ENCODE measurements around the gene CFAP299. TPM values are rescaled to one million over a fixed set of nuclear protein-coding genes. Genes with fewer than 3 reads are reported as not detected.

Gene CFAP299
- total RNA-seq, 2 donors from 2014 or later: 0.17 TPM; not detected in 1

- Histone ChIP-seq H3K36me3 (no peaks in the 10 kb centered on the region), H3K27ac (no peak overlapping the region), H3K9me3 (no peaks in the 10 kb centered on the region), H3K4me1 (replicated peaks) (no peaks in the 10 kb centered on the region), H3K27me3 (replicated peaks; ENCODE audit: insufficient read depth) (no peaks in the 10 kb centered on the region), H3K4me3 (no peak overlapping the region)
- 83% methylated on average over 1 of the region's 1 CpG for WGBS
- intact Hi-C loops (cut with DNase I): no loop called here
- TF ChIP-seq POLR2A (IDR thresholded peaks at IDR 0.05) (no peak), CTCF (IDR thresholded peaks at IDR 0.05) (no peak)
- DNase-seq (ENCODE audit: low spot score): no peak
Observed at GRCh38 chr4:80446664-80447063, 111.1 kb downstream of the CFAP299 start.

GRCh38 chr4:80447493-80447892, 112.0 kb downstream of the CFAP299 start:
- Histone ChIP-seq H3K27ac (no peak overlapping the region), H3K4me1 (replicated peaks) (no peaks in the 10 kb centered on the region), H3K27me3 (replicated peaks; ENCODE audit: insufficient read depth) (no peaks in the 10 kb centered on the region), H3K36me3 (no peaks in the 10 kb centered on the region), H3K9me3 (no peaks in the 10 kb centered on the region), H3K4me3 (no peak overlapping the region)
- 95% methylated on average over 9 of the region's 9 CpGs for WGBS
- intact Hi-C loops (cut with DNase I): no loop called here
- TF ChIP-seq CTCF (IDR thresholded peaks at IDR 0.05) (no peak), POLR2AphosphoS5 (IDR thresholded peaks at IDR 0.05) (no peak), POLR2A (IDR thresholded peaks at IDR 0.05) (no peak)
- DNase-seq (ENCODE audit: low spot score): no peak

- Histone ChIP-seq H3K4me1 (replicated peaks) (no peaks in the 10 kb centered on the region), H3K27me3 (replicated peaks; ENCODE audit: insufficient read depth) (no peaks in the 10 kb centered on the region), H3K4me3 (no peak overlapping the region), H3K27ac (no peak overlapping the region), H3K9me3 (no peaks in the 10 kb centered on the region), H3K36me3 (no peaks in the 10 kb centered on the region)
- 53% methylated on average over 1 of the region's 1 CpG for WGBS
- TF ChIP-seq CTCF (IDR thresholded peaks at IDR 0.05) (no peak), POLR2A (IDR thresholded peaks at IDR 0.05) (no peak), POLR2AphosphoS5 (IDR thresholded peaks at IDR 0.05) (no peak)
- intact Hi-C loops (cut with DNase I): no loop called here
- DNase-seq (ENCODE audit: low spot score): no peak
Observed at GRCh38 chr4:80448056-80448455, 112.5 kb downstream of the CFAP299 start.

GRCh38 chr4:80452055-80452454, 116.5 kb downstream of the CFAP299 start:
- no peak for DNase-seq (ENCODE audit: low spot score)
- no peak for TF ChIP-seq POLR2AphosphoS5 (IDR thresholded peaks at IDR 0.05)
- TF ChIP-seq CTCF (IDR thresholded peaks at IDR 0.05): no peak
- TF ChIP-seq POLR2A (IDR thresholded peaks at IDR 0.05): no peak
- intact Hi-C loops (cut with DNase I): no loop called here
- Histone ChIP-seq H3K36me3 (no peaks in the 10 kb centered on the region), H3K9me3 (no peaks in the 10 kb centered on the region), H3K4me3 (no peak overlapping the region), H3K27me3 (replicated peaks; ENCODE audit: insufficient read depth) (no peaks in the 10 kb centered on the region), H3K4me1 (replicated peaks) (no peaks in the 10 kb centered on the region), H3K27ac (no peak overlapping the region)
- WGBS: 74% methylated on average over 2 of the region's 2 CpGs

GRCh38 chr4:80452768-80453167, 117.2 kb downstream of the CFAP299 start:
- intact Hi-C loops (cut with DNase I): no loop called here
- H3K27me3 ChIP-seq (replicated peaks; ENCODE audit: insufficient read depth): no peaks in the 10 kb centered on the region
- H3K36me3 ChIP-seq: no peaks in the 10 kb centered on the region
- H3K4me1 ChIP-seq (replicated peaks): no peaks in the 10 kb centered on the region
- no peak overlapping the region for H3K4me3 ChIP-seq
- 76% methylated on average over 4 of the region's 4 CpGs for WGBS
- no peak overlapping the region for H3K27ac ChIP-seq
- TF ChIP-seq POLR2AphosphoS5 (IDR thresholded peaks at IDR 0.05) (no peak), CTCF (IDR thresholded peaks at IDR 0.05) (no peak), POLR2A (IDR thresholded peaks at IDR 0.05) (no peak)
- no peak for DNase-seq (ENCODE audit: low spot score)
- H3K9me3 ChIP-seq: no peaks in the 10 kb centered on the region
